SU-DHL-6 (cell line): Measurements from ENCODE around the gene TSG101.

ENCODE experiments used
- CTCF ChIP-seq: fragments of 200-600 bp; sonication (generic); IDR thresholded peaks from one replicate; pipeline ENCODE4 v1.5.1; 2017; ENCODE audit warnings: antibody characterized with exemption, mild to moderate bottlenecking, low read length, moderate library complexity; ENCODE audit not compliant: insufficient read depth, poor library complexity, severe bottlenecking
- EZH2phosphoT487 ChIP-seq: fragments of 200-600 bp; sonication (generic), shearing (Covaris generic); conservative IDR thresholded peaks from 2 replicates; pipeline ENCODE4 v1.6.1; 2018; ENCODE audit warnings: mild to moderate bottlenecking, antibody characterized with exemption, low read length, moderate library complexity, mixed read lengths

- TF ChIP-seq CTCF (no peak), EZH2phosphoT487 (no peak)
These were observed 47.7 kb downstream of the TSG101 start for GRCh38 chr11:18479063-18479462.
